ENCODE measurements around the gene MINDY4.

MINDY4 gene

GRCh38 chr7:30835396-30835915 is 64.2 kb downstream of the MINDY4 start:
- DNase-seq (ENCODE audit: low read depth) = no peak

GRCh38 chr7:30836991-30837390 is 65.8 kb downstream of the MINDY4 start:
- DNase-seq (ENCODE audit: low read depth) = no peak

- DNase-seq (ENCODE audit: low read depth) = no peak
Observed at GRCh38 chr7:30837581-30837980, 66.4 kb downstream of the MINDY4 start.

GRCh38 chr7:30838008-30838407 is 66.8 kb downstream of the MINDY4 start:
- no peak for DNase-seq (ENCODE audit: low read depth)

- no peak for DNase-seq (ENCODE audit: low read depth)
Observed at GRCh38 chr7:30840141-30841024, 69.2 kb downstream of the MINDY4 start.

GRCh38 chr7:30841025-30841735 is 70.0 kb downstream of the MINDY4 start:
- no peak for DNase-seq (ENCODE audit: low read depth)

GRCh38 chr7:30841801-30842541 is 70.8 kb downstream of the MINDY4 start:
- DNase-seq (ENCODE audit: low read depth) = no peak

- DNase-seq (ENCODE audit: low read depth) = no peak
Observed at GRCh38 chr7:30842542-30843451, 71.6 kb downstream of the MINDY4 start.

GRCh38 chr7:30843741-30844482 is 72.7 kb downstream of the MINDY4 start:
- DNase-seq (ENCODE audit: low read depth) = no peak

GRCh38 chr7:30844483-30844874 is 73.3 kb downstream of the MINDY4 start:
- DNase-seq (ENCODE audit: low read depth) = no peak

GRCh38 chr7:30844916-30845315 is 73.7 kb downstream of the MINDY4 start:
- no peak for DNase-seq (ENCODE audit: low read depth)

- no peak for DNase-seq (ENCODE audit: low read depth)
Observed at GRCh38 chr7:30845426-30846135, 74.4 kb downstream of the MINDY4 start.

GRCh38 chr7:30846378-30846777 is 75.2 kb downstream of the MINDY4 start:
- DNase-seq (ENCODE audit: low read depth) = no peak

- no peak for DNase-seq (ENCODE audit: low read depth)
Observed at GRCh38 chr7:30848121-30848855, 77.1 kb downstream of the MINDY4 start.

- DNase-seq (ENCODE audit: low read depth) = no peak
Observed at GRCh38 chr7:30849565-30849964, 78.3 kb downstream of the MINDY4 start.

- no peak for DNase-seq (ENCODE audit: low read depth)
Observed at GRCh38 chr7:30850426-30850825, 79.2 kb downstream of the MINDY4 start.

- no peak for DNase-seq (ENCODE audit: low read depth)
Observed at GRCh38 chr7:30851651-30852307, 80.6 kb downstream of the MINDY4 start.

GRCh38 chr7:30852308-30852684 is 81.1 kb downstream of the MINDY4 start:
- DNase-seq (ENCODE audit: low read depth) = no peak
